B cell (primary cell): ENCODE data around the gene PXMP2. TPM values are rescaled to one million over a fixed set of nuclear protein-coding genes. Genes with fewer than 3 reads are reported as not detected.

ENCODE experiments used
- ATAC-seq: fragments of 200-7000 bp; cut with Tn5 transposase; one replicate; pipeline ENCODE4 v1.10.0; 2021; ENCODE audit warnings: low read depth, mild to moderate bottlenecking, moderate number of reproducible peaks, moderate library complexity
- CTCF ChIA-PET: fragments of 350-600 bp; sonication (Branson Sonifier 250); formaldehyde crosslinking; loops from one replicate; lab custom pipeline; 2021; ENCODE audit warnings: antibody characterized with exemption, inconsistent platforms; lab: Charles Lee
- POLR2A ChIA-PET: fragments of 350-600 bp; sonication (Branson Sonifier 250); formaldehyde crosslinking; loops from one replicate; lab custom pipeline; 2021; ENCODE audit warnings: antibody characterized with exemption; lab: Charles Lee
- DNase-seq: peaks from one replicate; pipeline ENCODE4 v3.0.0; 2013
- H2AFZ ChIP-seq: 2 replicates; pipeline ENCODE4 v1.6.1; 2012; ENCODE audit warnings: mild to moderate bottlenecking, low read depth, low read length; ENCODE audit not compliant: insufficient read depth, poor library complexity, severe bottlenecking
- H3K27ac ChIP-seq, 2 donors: 1 replicate in 1 of 2; 2 replicates in 1 of 2; pipeline ENCODE4 v1.5.1; 2012 to 2013; ENCODE audit warnings: low read length in 2 of 2, mild to moderate bottlenecking in 2 of 2, moderate library complexity in 1 of 2
- H3K27me3 ChIP-seq, 4 experiments: fragments of 200-600 bp in 1 of 4; sonication (generic) in 1 of 4; replicated peaks in 1 of 4; 1 replicate in 2 of 4; 2 replicates in 2 of 4; pipeline versions ENCODE4 v1.6.1 to v1.7.0; 2013 to 2016; ENCODE audit warnings: low read length in 3 of 4, mild to moderate bottlenecking in 2 of 4, mixed read lengths in 1 of 4, moderate library complexity in 1 of 4; ENCODE audit not compliant: insufficient read depth in 4 of 4, control insufficient read depth in 3 of 4; ENCODE audit errors: control extremely low read depth in 1 of 4
- H3K36me3 ChIP-seq, 2 experiments: replicated peaks in 1 of 2; 1 replicate in 1 of 2; 2 replicates in 1 of 2; pipeline versions ENCODE4 v1.6.1 to v1.7.1; 2013; ENCODE audit warnings: low read length in 1 of 2; ENCODE audit not compliant: insufficient read depth in 2 of 2, control insufficient read depth in 1 of 2; ENCODE audit errors: control extremely low read depth in 1 of 2, extremely low read depth in 1 of 2
- H3K4me1 ChIP-seq, 2 donors: fragments of 200-600 bp in 1 of 2; sonication (generic) in 1 of 2; 1 replicate in 1 of 2; 2 replicates in 1 of 2; pipeline versions ENCODE4 v1.5.1 to v1.6.1; 2013 to 2017; ENCODE audit warnings: low read length in 2 of 2; ENCODE audit not compliant: control insufficient read depth in 2 of 2, insufficient read depth in 2 of 2
- H3K4me2 ChIP-seq: replicated peaks from 2 replicates; pipeline ENCODE3; 2012; ENCODE audit warnings: mild to moderate bottlenecking, low read depth, low read length; ENCODE audit not compliant: poor library complexity, severe bottlenecking
- H3K4me3 ChIP-seq, 5 experiments: fragments of 200-600 bp in 1 of 5; sonication (generic) in 1 of 5; 1 replicate in 3 of 5; 2 replicates in 2 of 5; pipeline versions ENCODE4 v1.5.1 to v1.7.0; 2011 to 2016; ENCODE audit warnings: low read length in 4 of 5, mild to moderate bottlenecking in 4 of 5, low read depth in 2 of 5, control low read depth in 1 of 5, moderate library complexity in 1 of 5; ENCODE audit not compliant: insufficient read depth in 1 of 5; ENCODE audit errors: control extremely low read depth in 1 of 5, extremely low read depth in 1 of 5
- H3K79me2 ChIP-seq: fragments of 200-600 bp; sonication (generic); one replicate; pipeline ENCODE4 v1.6.0; 2016; ENCODE audit warnings: low read length; ENCODE audit not compliant: control insufficient read depth, insufficient read depth
- H3K9ac ChIP-seq: fragments of 200-600 bp; sonication (generic); 2 replicates; pipeline ENCODE4 v1.6.1; 2017; ENCODE audit warnings: mild to moderate bottlenecking, low read length, moderate library complexity
- H3K9me3 ChIP-seq, 3 donors: one replicate each; pipeline versions ENCODE4 v1.6.1 to v1.7.1; 2013; ENCODE audit warnings: low read length in 2 of 3; ENCODE audit not compliant: control insufficient read depth in 2 of 3, insufficient read depth in 1 of 3; ENCODE audit errors: control extremely low read depth in 1 of 3
- H4K20me1 ChIP-seq: 2 replicates; pipeline ENCODE4 v1.6.0; 2012; ENCODE audit warnings: mild to moderate bottlenecking, low read length; ENCODE audit not compliant: insufficient read depth, control insufficient read depth, poor library complexity, severe bottlenecking
- H3K27ac Mint-ChIP-seq: one replicate; pipeline ENCODE4 v1.8.0; 2021; ENCODE audit warnings: mixed read lengths
- H3K27me3 Mint-ChIP-seq: one replicate; pipeline ENCODE4 v1.8.0; 2021; ENCODE audit warnings: mixed read lengths
- H3K4me1 Mint-ChIP-seq: one replicate; pipeline ENCODE4 v1.8.0; 2021; ENCODE audit warnings: mixed read lengths
- H3K4me3 Mint-ChIP-seq: one replicate; pipeline ENCODE4 v1.8.0; 2021; ENCODE audit warnings: mixed read lengths
- H3K9me3 Mint-ChIP-seq: one replicate; pipeline ENCODE4 v1.8.0; 2022; ENCODE audit warnings: mixed read lengths; ENCODE audit not compliant: insufficient read depth
- CTCF ChIP-seq: fragments of 200-600 bp; IDR thresholded peaks from one replicate; pipeline ENCODE4 v1.8.0; 2022; ENCODE audit warnings: antibody characterized with exemption, mild to moderate bottlenecking
- EZH2 ChIP-seq: IDR thresholded peaks from 2 replicates; pipeline ENCODE4 v1.6.1; 2012; ENCODE audit warnings: borderline replicate concordance, low read depth, mild to moderate bottlenecking, moderate library complexity, low read length; ENCODE audit not compliant: insufficient read depth, poor library complexity, severe bottlenecking
- WGBS: methylation state at CpG from one replicate; pipeline ENCODE4 v1.1.5; 2013; ENCODE audit warnings: missing lambda C conversion rate; ENCODE audit not compliant: insufficient coverage; 5-methylcytosine and 5-hydroxymethylcytosine counted together
- intact Hi-C: fragments of 100-400 bp; cut with micrococcal nuclease; formaldehyde crosslinking; loops from one replicate; pipeline ENCODE4 v1.10.0; 2022
- polyA minus RNA-seq: library from RNA; depleted of rRNA, polyadenylated mRNA; stranded (reverse); fragments of >200 nt; gene quantifications from 2 replicates; pipeline ENCODE4 v1.2.3, GENCODE V29; 2012
- polyA plus RNA-seq: library from polyadenylated mRNA; depleted of rRNA; stranded (reverse); fragments of >200 nt; gene quantifications from 2 replicates; pipeline ENCODE4 v1.2.3, GENCODE V29; 2012
- total RNA-seq, 2 donors: library from RNA; stranded (reverse); fragments of 120-200 nt in 1 of 2; gene quantifications; 1 replicate in 1 of 2; 2 replicates in 1 of 2; pipeline versions ENCODE4 v1.2.3 to v1.2.4, GENCODE V29; 2013 to 2022

Gene PXMP2
- total RNA-seq = 6.7 and 10.2 TPM in 2 replicates
- 6.0 TPM for total RNA-seq (2013)
- polyA plus RNA-seq = 3.8 and 4.3 TPM in 2 replicates
- 0.69 and 3.2 TPM in 2 replicates for polyA minus RNA-seq

- H3K4me3 ChIP-seq = peak within 1 kb of the TSS in 4 of 5 experiments; percentile 29 to 64 (median 60)
- ChIA-PET CTCF (no interaction called here), POLR2A (no interaction called here)
- peak within 1 kb of the TSS in 1 of 2 donors; percentile 56 for H3K27ac ChIP-seq
- H2AFZ ChIP-seq = peak within 1 kb of the TSS; percentile 75
- peak within 1 kb of the TSS; percentile 68 for H3K9ac ChIP-seq
- Mint-ChIP-seq H3K4me3 (peak within 1 kb of the TSS; percentile 87), H3K27ac (peak within 1 kb of the TSS; percentile 71), H3K27me3 (no peaks in the 10 kb centered on the region), H3K4me1 (peaks cover 20% of the 10 kb centered on the region), H3K9me3 (no peaks in the 10 kb centered on the region)
- no peaks in the 10 kb centered on the region for H3K36me3 ChIP-seq
- DNase-seq (peak; percentile 96), ATAC-seq (peak; percentile 94)
- H4K20me1 ChIP-seq = peaks cover 13% of the 10 kb centered on the region
- under 1% methylated on average over 129 of the region's 134 CpGs for WGBS
- intact Hi-C loops = loop anchor here (1.0 to 5.0 kb wide), 3 partner anchors 23 to 200 kb away; partner anchors contain the start of genes CHFR and PGAM5
- no peaks in the 10 kb centered on the region for H3K27me3 ChIP-seq
- H3K9me3 ChIP-seq = no peaks in the 10 kb centered on the region
- H3K4me1 ChIP-seq = peaks cover 8 to 12% of the 10 kb centered on the region in 2 donors
- peaks cover 31% of the 10 kb centered on the region for H3K79me2 ChIP-seq
- peak within 1 kb of the TSS; percentile 87 for H3K4me2 ChIP-seq
- TF ChIP-seq CTCF (no peak), EZH2 (no peak)
These were observed at the start of gene PXMP2, which contains the start of gene POLE for GRCh38 chr12:132687211-132688164. TSS of gene PXMP2 (plus strand) at chr12:132687587. CDS start at chr12:132687671, 84 bp downstream. TSS of gene POLE (minus strand) at chr12:132687342. CDS start at chr12:132687315, 27 bp downstream.

- Histone ChIP-seq H3K79me2 (no peaks in the 10 kb centered on the region), H4K20me1 (no peaks in the 10 kb centered on the region), H3K27ac (no peak overlapping the region), H3K27me3 (no peaks in the 10 kb centered on the region), H3K4me1 (peaks cover 0 to 21% of the 10 kb centered on the region in 2 donors), H3K36me3 (peaks cover 2 to 47% of the 10 kb centered on the region in 2 experiments), H3K4me2 (no peak overlapping the region), H3K9ac (no peak overlapping the region), H3K4me3 (no peak overlapping the region), H2AFZ (no peak overlapping the region), H3K9me3 (no peaks in the 10 kb centered on the region)
- Mint-ChIP-seq H3K9me3 (no peaks in the 10 kb centered on the region), H3K27ac (no peak overlapping the region), H3K4me3 (no peak overlapping the region), H3K4me1 (peaks cover 12% of the 10 kb centered on the region), H3K27me3 (no peaks in the 10 kb centered on the region)
- ATAC-seq (no peak), DNase-seq (no peak)
- ChIA-PET POLR2A (no interaction called here), CTCF (interaction anchor here (1.4 kb wide), 1 partner anchor 223 kb away, joined by 12 read pairs; no protein-coding TSS in a partner anchor)
- WGBS = 88% methylated on average over 18 of the region's 18 CpGs
- intact Hi-C loops = no loop called here
- no peak for TF ChIP-seq CTCF
These were observed 49.6 kb upstream of the PXMP2 start for GRCh38 chr12:132637811-132638210.
